ENCODE results near the gene CIDEC. TPM values are rescaled to one million over a fixed set of nuclear protein-coding genes. Genes with fewer than 3 reads are reported as not detected.

The CIDEC gene
- total RNA-seq, 1 experiment from 2014 or later = 0.71 TPM

DNA sequence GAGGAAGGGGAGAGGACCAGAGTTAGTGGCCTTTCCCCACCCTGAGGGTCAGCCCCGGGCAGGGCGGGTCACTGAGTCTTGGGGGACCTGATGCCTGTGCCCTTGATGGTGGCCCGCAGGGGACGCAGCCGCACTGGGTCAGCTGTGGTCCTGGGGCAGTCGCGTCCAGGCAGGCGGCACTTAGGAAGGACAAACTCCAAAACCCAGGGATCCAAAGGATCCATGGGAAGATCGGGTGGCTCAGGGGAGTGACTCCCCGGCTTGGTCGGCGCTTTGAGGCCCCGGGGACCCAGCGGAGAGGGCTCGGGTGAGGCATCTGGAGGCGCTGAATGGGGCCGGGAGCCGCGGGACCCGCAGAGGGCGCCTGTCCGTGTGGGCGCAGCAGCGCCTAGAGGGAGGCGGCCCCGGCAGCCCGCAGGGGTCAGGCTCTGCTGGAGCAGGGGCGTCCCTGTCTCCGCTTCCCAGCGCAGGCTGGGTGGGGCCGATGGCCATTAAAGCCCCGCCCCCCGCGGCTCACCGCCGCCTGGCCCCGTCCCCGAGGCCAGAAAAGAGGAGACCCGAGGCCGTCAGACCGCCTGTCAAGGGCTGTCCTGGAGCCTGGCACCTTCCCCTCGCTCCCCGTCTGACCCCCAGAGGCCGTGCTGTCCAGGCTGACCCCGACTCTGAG, 17.5 kb downstream of the CIDEC start:
- TF ChIP-seq, protein P1, sequence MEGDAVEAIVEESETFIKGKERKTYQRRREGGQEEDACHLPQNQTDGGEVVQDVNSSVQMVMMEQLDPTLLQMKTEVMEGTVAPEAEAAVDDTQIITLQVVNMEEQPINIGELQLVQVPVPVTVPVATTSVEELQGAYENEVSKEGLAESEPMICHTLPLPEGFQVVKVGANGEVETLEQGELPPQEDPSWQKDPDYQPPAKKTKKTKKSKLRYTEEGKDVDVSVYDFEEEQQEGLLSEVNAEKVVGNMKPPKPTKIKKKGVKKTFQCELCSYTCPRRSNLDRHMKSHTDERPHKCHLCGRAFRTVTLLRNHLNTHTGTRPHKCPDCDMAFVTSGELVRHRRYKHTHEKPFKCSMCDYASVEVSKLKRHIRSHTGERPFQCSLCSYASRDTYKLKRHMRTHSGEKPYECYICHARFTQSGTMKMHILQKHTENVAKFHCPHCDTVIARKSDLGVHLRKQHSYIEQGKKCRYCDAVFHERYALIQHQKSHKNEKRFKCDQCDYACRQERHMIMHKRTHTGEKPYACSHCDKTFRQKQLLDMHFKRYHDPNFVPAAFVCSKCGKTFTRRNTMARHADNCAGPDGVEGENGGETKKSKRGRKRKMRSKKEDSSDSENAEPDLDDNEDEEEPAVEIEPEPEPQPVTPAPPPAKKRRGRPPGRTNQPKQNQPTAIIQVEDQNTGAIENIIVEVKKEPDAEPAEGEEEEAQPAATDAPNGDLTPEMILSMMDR (IDR thresholded peaks at IDR 0.05; ENCODE audit: unreplicated experiment) = peak; percentile 18
- no TSS peak for BruUV-seq (replicated peaks)
- Mint-ChIP-seq H3K36me3 (ENCODE audit: insufficient read depth, unreplicated experiment) (no peaks in the 10 kb centered on the region), H3K27me3 (ENCODE audit: unreplicated experiment) (no peaks in the 10 kb centered on the region), H3K4me1 (ENCODE audit: low read depth, unreplicated experiment) (no peaks in the 10 kb centered on the region), H3K4me3 (ENCODE audit: low read depth, unreplicated experiment) (peak overlapping the region; percentile 21), H3K27ac (ENCODE audit: unreplicated experiment) (no peak overlapping the region), H3K9me3 (ENCODE audit: low read depth, unreplicated experiment) (no peaks in the 10 kb centered on the region)
- intact Hi-C loops (cut with micrococcal nuclease; ENCODE audit: unreplicated experiment) = loop anchor here (5.0 kb wide), 1 partner anchor 35 kb away; no protein-coding TSS in a partner anchor
- CTCF ChIA-PET = interaction anchor here (1.3 kb wide), 1 partner anchor 71 kb away, joined by 4 read pairs; the partner anchor contains the start of gene CRELD1
- peak; percentile 76 for DNase-seq

DNA sequence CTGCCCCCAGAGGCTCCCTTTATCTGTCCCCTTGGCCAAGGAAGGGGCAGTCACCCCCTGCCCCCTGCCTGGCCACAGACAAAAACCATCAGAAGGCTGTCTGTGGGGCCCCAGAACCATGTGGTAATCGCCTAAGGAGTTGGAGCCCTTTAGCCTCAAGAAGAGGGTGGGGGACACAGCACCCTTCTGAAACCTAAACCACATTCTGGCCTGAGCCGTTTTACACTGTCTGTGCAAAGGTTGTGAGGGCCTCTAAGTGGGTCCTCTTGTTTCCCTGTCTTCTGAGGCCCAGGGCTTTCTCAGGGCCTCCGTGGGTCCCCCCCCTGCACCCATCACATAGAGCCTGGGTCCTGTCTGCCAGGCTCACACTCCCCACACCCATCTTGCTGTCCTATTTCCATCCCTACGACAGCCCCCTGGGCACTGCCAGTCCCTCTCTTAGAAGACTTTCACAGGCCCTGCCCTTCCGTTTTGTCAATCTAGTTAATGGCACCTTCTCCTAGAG, 18.4 kb downstream of the CIDEC start:
- Mint-ChIP-seq H3K4me1 (ENCODE audit: low read depth, unreplicated experiment) (no peaks in the 10 kb centered on the region), H3K4me3 (ENCODE audit: low read depth, unreplicated experiment) (no peak overlapping the region), H3K27ac (ENCODE audit: unreplicated experiment) (no peak overlapping the region), H3K9me3 (ENCODE audit: low read depth, unreplicated experiment) (no peaks in the 10 kb centered on the region), H3K36me3 (ENCODE audit: insufficient read depth, unreplicated experiment) (no peaks in the 10 kb centered on the region), H3K27me3 (ENCODE audit: unreplicated experiment) (no peaks in the 10 kb centered on the region)
- CTCF ChIA-PET = no interaction called here
- TF ChIP-seq, protein P1 (IDR thresholded peaks at IDR 0.05; ENCODE audit: unreplicated experiment) = no peak
- BruUV-seq (replicated peaks) = no TSS peak
- DNase-seq = no peak
- intact Hi-C loops (cut with micrococcal nuclease; ENCODE audit: unreplicated experiment) = loop anchor here (5.0 kb wide), 1 partner anchor 36 kb away; no protein-coding TSS in a partner anchor

DNA sequence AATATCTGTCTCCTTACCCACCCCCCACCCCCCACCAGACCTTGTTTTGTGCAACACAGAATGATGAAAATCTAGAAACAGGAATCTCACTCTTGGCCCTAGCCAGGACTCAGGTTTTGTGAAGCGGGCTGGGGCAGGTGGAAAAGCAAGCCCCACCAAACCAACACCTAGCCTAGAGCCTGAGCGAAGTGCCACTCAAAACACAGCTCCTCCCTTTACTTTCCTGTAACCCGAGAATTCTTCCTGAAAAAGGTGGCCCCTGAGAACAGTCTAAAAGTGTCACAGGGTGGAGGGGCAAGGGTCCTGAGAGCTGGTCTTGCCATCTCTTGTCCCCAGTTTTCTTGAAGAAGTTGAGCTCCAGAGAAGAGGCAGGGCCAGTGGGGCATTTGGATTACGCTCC, 18.9 kb downstream of the CIDEC start:
- Mint-ChIP-seq H3K27me3 (ENCODE audit: unreplicated experiment) (no peaks in the 10 kb centered on the region), H3K36me3 (ENCODE audit: insufficient read depth, unreplicated experiment) (no peaks in the 10 kb centered on the region), H3K9me3 (ENCODE audit: low read depth, unreplicated experiment) (no peaks in the 10 kb centered on the region), H3K4me3 (ENCODE audit: low read depth, unreplicated experiment) (no peak overlapping the region), H3K27ac (ENCODE audit: unreplicated experiment) (no peak overlapping the region), H3K4me1 (ENCODE audit: low read depth, unreplicated experiment) (no peaks in the 10 kb centered on the region)
- BruUV-seq (replicated peaks) = no TSS peak
- CTCF ChIA-PET = no interaction called here
- TF ChIP-seq, protein P1 (IDR thresholded peaks at IDR 0.05; ENCODE audit: unreplicated experiment) = no peak
- no peak for DNase-seq
- intact Hi-C loops (cut with micrococcal nuclease; ENCODE audit: unreplicated experiment) = loop anchor here (5.0 kb wide), 1 partner anchor 36 kb away; no protein-coding TSS in a partner anchor

DNA sequence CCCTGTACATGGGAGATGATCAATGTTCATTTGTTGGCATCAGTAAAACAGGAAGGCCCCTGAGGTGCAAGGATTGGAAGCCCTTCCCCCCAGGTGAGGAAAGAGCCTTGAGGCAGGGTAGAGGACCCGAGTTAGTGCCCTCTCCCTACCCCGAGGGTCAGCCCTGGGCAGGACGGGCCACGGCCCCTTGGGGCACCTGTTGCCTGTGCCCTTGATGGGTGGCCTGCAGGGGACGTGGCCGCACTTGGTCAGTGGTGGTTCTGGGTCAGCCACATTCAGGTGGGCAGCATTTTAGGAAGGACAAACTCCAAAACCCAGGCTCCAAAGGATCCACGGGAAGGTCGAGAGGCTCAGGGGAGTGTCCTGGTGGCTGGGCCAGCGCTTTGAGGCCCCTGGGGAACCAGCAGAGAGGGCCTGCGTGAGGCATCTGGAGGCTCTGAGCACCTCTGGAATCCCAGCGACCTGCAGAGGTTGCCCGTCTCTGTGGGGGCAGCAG, 20.5 kb downstream of the CIDEC start:
- no peaks in the 10 kb centered on the region for H3K27me3 Mint-ChIP-seq (ENCODE audit: unreplicated experiment)
- no peaks in the 10 kb centered on the region for H3K36me3 Mint-ChIP-seq (ENCODE audit: insufficient read depth, unreplicated experiment)
- TF ChIP-seq, protein P1 (IDR thresholded peaks at IDR 0.05; ENCODE audit: unreplicated experiment) = no peak

More for the DNA sequence above, 20.5 kb downstream of the CIDEC start:
- H3K4me3 Mint-ChIP-seq (ENCODE audit: low read depth, unreplicated experiment) = no peak overlapping the region
- CTCF ChIA-PET = no interaction called here
- no TSS peak for BruUV-seq (replicated peaks)
- intact Hi-C loops (cut with micrococcal nuclease; ENCODE audit: unreplicated experiment) = loop anchor here (5.0 kb wide), 1 partner anchor 38 kb away; no protein-coding TSS in a partner anchor
- DNase-seq = no peak
- no peak overlapping the region for H3K27ac Mint-ChIP-seq (ENCODE audit: unreplicated experiment)
- no peaks in the 10 kb centered on the region for H3K9me3 Mint-ChIP-seq (ENCODE audit: low read depth, unreplicated experiment)
- H3K4me1 Mint-ChIP-seq (ENCODE audit: low read depth, unreplicated experiment) = no peaks in the 10 kb centered on the region
